HepG2 (cell line): ENCODE results near the gene SYT17.

Source experiments
- BHLHE40 ChIP-seq: IDR thresholded peaks from 2 replicates; pipeline ENCODE4 v1.6.1; 2011; ENCODE audit warnings: low read length, improper control_type of control experiment
- JARID2 ChIP-seq: sonication (generic); formaldehyde crosslinking; IDR thresholded peaks from 2 replicates; pipeline ENCODE4 v1.8.1; 2023; ENCODE audit warnings: missing genetic modification reagents, inconsistent platforms; ENCODE audit not compliant: insufficient replicate concordance

GRCh38 chr16:19232988-19233387 is 64.9 kb downstream of the SYT17 start:
- TF ChIP-seq BHLHE40 (no peak), JARID2 (CRISPR knock-in tag) (no peak)
